SK-N-SH (cell line): ENCODE data around the gene ABLIM1.

Experiments
- CHD2 ChIP-seq: fragments of 150-350 bp; IDR thresholded peaks from 2 replicates; pipeline ENCODE4 v1.6.1; 2018; ENCODE audit warnings: low read length; ENCODE audit not compliant: partially characterized antibody
- FOXJ3 ChIP-seq: sonication (generic); formaldehyde crosslinking; IDR thresholded peaks from 2 replicates; pipeline ENCODE4 v1.5.1; 2020; ENCODE audit warnings: mild to moderate bottlenecking, missing genetic modification reagents
- FOXM1 ChIP-seq: IDR thresholded peaks from 2 replicates; pipeline ENCODE4 v1.4.0; 2012; ENCODE audit warnings: low read depth, mild to moderate bottlenecking
- MEF2A ChIP-seq: IDR thresholded peaks from 2 replicates; pipeline ENCODE4 v1.4.0; 2012; ENCODE audit warnings: low read depth, borderline replicate concordance
- SMC3 ChIP-seq: IDR thresholded peaks from 2 replicates; pipeline ENCODE4 v1.6.1; 2012; ENCODE audit warnings: low read depth, low read length, improper control_type of control experiment
- TCF12 ChIP-seq: IDR thresholded peaks from 2 replicates; pipeline ENCODE4 v1.4.0; 2012

DNA sequence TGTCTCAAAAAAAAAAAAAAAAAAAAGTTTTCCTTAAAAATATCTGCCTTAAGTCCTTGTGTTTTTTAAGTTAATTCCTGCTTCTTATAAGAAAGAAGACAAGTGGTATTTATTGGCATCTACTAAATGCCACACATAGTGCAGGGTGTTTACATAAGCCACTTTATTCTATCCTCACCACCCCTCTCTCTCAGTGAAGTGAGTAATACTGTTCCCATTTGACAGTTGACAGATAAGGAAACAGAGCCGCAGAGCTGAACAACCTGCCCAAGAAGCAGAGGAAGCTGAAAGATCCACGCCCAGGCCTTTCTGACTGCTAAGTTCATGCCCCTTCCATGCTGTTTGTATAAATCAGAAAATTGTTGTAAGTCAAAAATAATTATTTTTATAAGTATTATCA lies 54.1 kb downstream of the ABLIM1 start:
- no peak for TF ChIP-seq MEF2A
- no peak for TF ChIP-seq TCF12
- TF ChIP-seq FOXM1: no peak
- TF ChIP-seq SMC3: no peak
- no peak for TF ChIP-seq FOXJ3 (CRISPR knock-in tag)
- no peak for TF ChIP-seq CHD2
